ENCODE results near the gene CCDC186.

Gene CCDC186

DNA sequence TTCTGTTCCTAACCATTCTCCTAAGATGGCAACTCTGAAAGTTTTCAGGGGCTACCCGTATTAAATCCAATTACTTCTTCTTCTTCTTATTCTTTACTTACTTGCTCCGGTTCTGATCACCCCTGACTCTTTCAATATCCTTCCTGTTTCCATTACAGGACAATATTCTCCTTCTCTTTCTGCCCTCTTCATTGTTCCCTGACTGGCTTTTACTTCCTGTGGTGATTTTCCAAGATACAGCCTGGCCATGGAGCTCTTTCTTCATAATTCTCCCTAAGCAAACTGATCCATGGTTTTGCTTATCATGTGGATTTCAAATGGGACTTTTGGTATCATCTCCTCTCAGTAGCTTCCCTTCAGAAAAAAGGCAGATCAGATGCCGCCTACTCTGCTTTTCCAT lies 35.4 kb downstream of the CCDC186 start:
- H3K14ac ChIP-seq (ENCODE audit: low read length in 2 of 2) = no peak overlapping the region
- H2BK12ac ChIP-seq (ENCODE audit: low read length in 2 of 2) = no peak overlapping the region
- H3K4ac ChIP-seq (ENCODE audit: low read depth in 1 of 2, low read length in 2 of 2) = no peak overlapping the region
- no peak overlapping the region for H3K23ac ChIP-seq (ENCODE audit: low read length in 2 of 2)
- no peaks in the 10 kb centered on the region for H3K27me3 ChIP-seq (ENCODE audit: control insufficient read depth in 1 of 2, insufficient read depth in 1 of 2, low read length in 2 of 2)
- no peak overlapping the region for H3K4me2 ChIP-seq (ENCODE audit: low read length, poor library complexity, severe bottlenecking)
- H3K4me1 ChIP-seq (ENCODE audit: control insufficient read depth, insufficient read depth, low read depth, low read length) = no peaks in the 10 kb centered on the region
- no peak for DNase-seq
- no peak overlapping the region for H2BK120ac ChIP-seq (ENCODE audit: low read depth, low read length)
- WGBS = 98% methylated on average over 3 of the region's 3 CpGs
- no peak overlapping the region for H2BK5ac ChIP-seq (ENCODE audit: low read depth, low read length, poor library complexity, severe bottlenecking)
- no peak overlapping the region for H2AK5ac ChIP-seq (ENCODE audit: low read length, severe bottlenecking)
- no peaks in the 10 kb centered on the region for H3K9me3 ChIP-seq (ENCODE audit: control insufficient read depth, low read length)
- no peak overlapping the region for H2AFZ ChIP-seq (ENCODE audit: low read depth, low read length)
- H3K27ac ChIP-seq (ENCODE audit: low read length, poor library complexity, severe bottlenecking) = no peak overlapping the region
- H4K91ac ChIP-seq (ENCODE audit: low read length) = no peak overlapping the region
- H3K79me1 ChIP-seq (replicated peaks; ENCODE audit: low read length, poor library complexity, severe bottlenecking) = peaks cover 2% of the 10 kb centered on the region
- no peak overlapping the region for H3K18ac ChIP-seq (ENCODE audit: low read depth in 1 of 2, low read length in 2 of 2)
- no peak overlapping the region for H2BK15ac ChIP-seq (ENCODE audit: low read depth, poor library complexity, severe bottlenecking)
- H3K9ac ChIP-seq (ENCODE audit: low read length) = no peak overlapping the region
- H3K4me3 ChIP-seq (ENCODE audit: insufficient read depth in 1 of 2, low read depth in 1 of 2, low read length in 2 of 2) = no peak overlapping the region
- H3K36me3 ChIP-seq (ENCODE audit: control insufficient read depth in 1 of 2, insufficient read depth in 2 of 2, low read depth in 1 of 2, low read length in 2 of 2) = peaks cover 17 to 65% of the 10 kb centered on the region in 2 experiments
- no peak overlapping the region for H4K8ac ChIP-seq (ENCODE audit: low read length)

DNA sequence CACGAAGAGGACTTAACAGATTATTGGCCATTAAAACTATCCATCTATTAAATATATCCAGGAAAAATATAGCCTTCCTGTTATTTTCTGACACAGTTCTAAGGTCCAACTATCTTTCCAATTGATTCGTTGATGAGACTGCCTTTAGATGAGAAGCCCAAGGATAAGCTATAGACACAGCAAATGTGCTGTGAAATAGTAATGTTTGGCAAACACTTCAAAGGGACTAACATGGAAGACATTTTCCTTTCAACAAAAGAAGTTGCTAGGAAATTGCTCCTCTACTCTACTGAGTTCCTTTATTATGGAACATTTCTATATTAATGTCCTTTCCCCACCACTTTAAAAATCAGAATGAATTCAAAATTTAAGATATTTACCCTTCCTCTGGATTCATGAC lies 38.5 kb downstream of the CCDC186 start:
- Histone ChIP-seq H3K4me3 (ENCODE audit: insufficient read depth in 1 of 2, low read depth in 1 of 2, low read length in 2 of 2) (no peak overlapping the region), H3K79me1 (replicated peaks; ENCODE audit: low read length, poor library complexity, severe bottlenecking) (no peaks in the 10 kb centered on the region), H4K91ac (ENCODE audit: low read length) (no peak overlapping the region), H2BK15ac (ENCODE audit: low read depth, poor library complexity, severe bottlenecking) (no peak overlapping the region), H3K14ac (ENCODE audit: low read length in 2 of 2) (no peak overlapping the region), H2AK5ac (ENCODE audit: low read length, severe bottlenecking) (no peak overlapping the region), H3K27ac (ENCODE audit: low read length, poor library complexity, severe bottlenecking) (no peak overlapping the region), H3K18ac (ENCODE audit: low read depth in 1 of 2, low read length in 2 of 2) (no peak overlapping the region), H2BK12ac (ENCODE audit: low read length in 2 of 2) (no peak overlapping the region), H2BK5ac (ENCODE audit: low read depth, low read length, poor library complexity, severe bottlenecking) (no peak overlapping the region), H3K27me3 (ENCODE audit: control insufficient read depth in 1 of 2, insufficient read depth in 1 of 2, low read length in 2 of 2) (no peaks in the 10 kb centered on the region), H3K23ac (ENCODE audit: low read length in 2 of 2) (no peak overlapping the region), H2AFZ (ENCODE audit: low read depth, low read length) (no peak overlapping the region), H3K4ac (ENCODE audit: low read depth in 1 of 2, low read length in 2 of 2) (no peak overlapping the region), H3K36me3 (ENCODE audit: control insufficient read depth in 1 of 2, insufficient read depth in 2 of 2, low read depth in 1 of 2, low read length in 2 of 2) (peaks cover 8 to 67% of the 10 kb centered on the region in 2 experiments), H3K4me2 (ENCODE audit: low read length, poor library complexity, severe bottlenecking) (no peak overlapping the region), H3K9me3 (ENCODE audit: control insufficient read depth, low read length) (no peaks in the 10 kb centered on the region), H3K4me1 (ENCODE audit: control insufficient read depth, insufficient read depth, low read depth, low read length) (no peaks in the 10 kb centered on the region), H2BK120ac (ENCODE audit: low read depth, low read length) (no peak overlapping the region), H3K9ac (ENCODE audit: low read length) (no peak overlapping the region), H4K8ac (ENCODE audit: low read length) (no peak overlapping the region)
- DNase-seq = no peak
- 96% methylated on average over 2 of the region's 2 CpGs for WGBS

DNA sequence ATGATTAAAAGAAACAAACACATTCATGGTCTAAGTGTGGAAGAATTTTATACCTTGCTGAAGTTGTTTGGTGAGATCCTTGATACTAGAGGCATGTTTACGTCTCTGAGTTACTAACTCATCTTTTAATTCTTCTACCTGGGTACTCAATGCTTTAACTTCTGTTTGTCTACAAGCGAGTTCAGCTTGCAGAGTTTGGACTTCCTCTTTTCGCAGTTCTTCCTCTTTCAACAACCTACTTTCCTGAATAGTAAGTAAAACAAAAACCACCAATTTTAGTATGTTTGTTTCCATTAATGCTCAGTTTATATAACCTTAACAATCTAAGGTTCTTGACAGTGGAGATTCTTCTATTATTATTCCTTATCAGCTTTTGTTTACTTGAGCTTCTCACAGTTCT lies 42.9 kb downstream of the CCDC186 start:
- H2BK15ac ChIP-seq (ENCODE audit: low read depth, poor library complexity, severe bottlenecking) = no peak overlapping the region
- no peak overlapping the region for H3K14ac ChIP-seq (ENCODE audit: low read length in 2 of 2)
- H3K27me3 ChIP-seq (ENCODE audit: control insufficient read depth in 1 of 2, insufficient read depth in 1 of 2, low read length in 2 of 2) = no peaks in the 10 kb centered on the region
- 100% methylated on average over 2 of the region's 3 CpGs for WGBS
- no peak overlapping the region for H2AFZ ChIP-seq (ENCODE audit: low read depth, low read length)
- no peak overlapping the region for H2BK5ac ChIP-seq (ENCODE audit: low read depth, low read length, poor library complexity, severe bottlenecking)
- no peak overlapping the region for H3K4me2 ChIP-seq (ENCODE audit: low read length, poor library complexity, severe bottlenecking)
- no peaks in the 10 kb centered on the region for H3K79me1 ChIP-seq (replicated peaks; ENCODE audit: low read length, poor library complexity, severe bottlenecking)
- H2BK12ac ChIP-seq (ENCODE audit: low read length in 2 of 2) = no peak overlapping the region
- no peak overlapping the region for H2AK5ac ChIP-seq (ENCODE audit: low read length, severe bottlenecking)
- H3K18ac ChIP-seq (ENCODE audit: low read depth in 1 of 2, low read length in 2 of 2) = no peak overlapping the region
- no peaks in the 10 kb centered on the region for H3K4me1 ChIP-seq (ENCODE audit: control insufficient read depth, insufficient read depth, low read depth, low read length)
- no peak overlapping the region for H4K8ac ChIP-seq (ENCODE audit: low read length)
- no peaks in the 10 kb centered on the region for H3K9me3 ChIP-seq (ENCODE audit: control insufficient read depth, low read length)
- no peak overlapping the region for H3K4ac ChIP-seq (ENCODE audit: low read depth in 1 of 2, low read length in 2 of 2)
- H3K4me3 ChIP-seq (ENCODE audit: insufficient read depth in 1 of 2, low read depth in 1 of 2, low read length in 2 of 2) = no peak overlapping the region
- no peak overlapping the region for H3K27ac ChIP-seq (ENCODE audit: low read length, poor library complexity, severe bottlenecking)
- H3K23ac ChIP-seq (ENCODE audit: low read length in 2 of 2) = no peak overlapping the region
- DNase-seq = no peak
- H3K36me3 ChIP-seq (ENCODE audit: control insufficient read depth in 1 of 2, insufficient read depth in 2 of 2, low read depth in 1 of 2, low read length in 2 of 2) = peaks cover 14 to 95% of the 10 kb centered on the region in 2 experiments
- H2BK120ac ChIP-seq (ENCODE audit: low read depth, low read length) = no peak overlapping the region
- H4K91ac ChIP-seq (ENCODE audit: low read length) = no peak overlapping the region
- H3K9ac ChIP-seq (ENCODE audit: low read length) = no peak overlapping the region

DNA sequence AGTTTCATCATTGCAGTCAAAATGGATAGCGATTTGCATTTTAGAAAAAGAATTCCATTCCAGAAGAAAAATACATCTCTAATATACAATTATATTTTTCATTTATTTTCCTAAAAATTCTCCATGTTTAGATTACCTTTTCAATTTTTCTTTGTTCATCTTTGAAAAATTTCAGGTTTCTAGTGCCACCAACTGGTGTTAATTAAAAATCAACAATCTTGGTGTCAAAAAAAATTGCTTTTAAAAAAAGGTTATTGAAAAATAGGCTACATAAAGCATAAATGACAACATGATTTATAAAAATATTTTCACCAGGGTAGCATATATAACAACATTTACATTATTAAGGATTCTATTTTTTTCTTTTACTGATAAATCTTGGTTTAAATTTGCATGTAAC lies 53.0 kb downstream of the CCDC186 start:
- H3K14ac ChIP-seq (ENCODE audit: low read length in 2 of 2) = no peak overlapping the region
- H2BK120ac ChIP-seq (ENCODE audit: low read depth, low read length) = no peak overlapping the region
- H3K27me3 ChIP-seq (ENCODE audit: control insufficient read depth in 1 of 2, insufficient read depth in 1 of 2, low read length in 2 of 2) = no peaks in the 10 kb centered on the region
- H3K4me1 ChIP-seq (ENCODE audit: control insufficient read depth, insufficient read depth, low read depth, low read length) = no peaks in the 10 kb centered on the region
- peaks cover 4 to 26% of the 10 kb centered on the region in 2 experiments for H3K36me3 ChIP-seq (ENCODE audit: control insufficient read depth in 1 of 2, insufficient read depth in 2 of 2, low read depth in 1 of 2, low read length in 2 of 2)
- H3K23ac ChIP-seq (ENCODE audit: low read length in 2 of 2) = no peak overlapping the region
- no peak overlapping the region for H2BK15ac ChIP-seq (ENCODE audit: low read depth, poor library complexity, severe bottlenecking)
- no peaks in the 10 kb centered on the region for H3K79me1 ChIP-seq (replicated peaks; ENCODE audit: low read length, poor library complexity, severe bottlenecking)
- H2BK12ac ChIP-seq (ENCODE audit: low read length in 2 of 2) = no peak overlapping the region
- no CpG with 5 or more reads among the region's 1 CpG for WGBS
- DNase-seq = no peak
- no peak overlapping the region for H2AK5ac ChIP-seq (ENCODE audit: low read length, severe bottlenecking)
- no peak overlapping the region for H3K27ac ChIP-seq (ENCODE audit: low read length, poor library complexity, severe bottlenecking)
- no peak overlapping the region for H3K4ac ChIP-seq (ENCODE audit: low read depth in 1 of 2, low read length in 2 of 2)
- no peak overlapping the region for H3K4me2 ChIP-seq (ENCODE audit: low read length, poor library complexity, severe bottlenecking)
- H3K4me3 ChIP-seq (ENCODE audit: insufficient read depth in 1 of 2, low read depth in 1 of 2, low read length in 2 of 2) = no peak overlapping the region
- no peak overlapping the region for H2AFZ ChIP-seq (ENCODE audit: low read depth, low read length)
- no peak overlapping the region for H3K9ac ChIP-seq (ENCODE audit: low read length)
- H3K9me3 ChIP-seq (ENCODE audit: control insufficient read depth, low read length) = no peaks in the 10 kb centered on the region
- no peak overlapping the region for H4K8ac ChIP-seq (ENCODE audit: low read length)
- H4K91ac ChIP-seq (ENCODE audit: low read length) = no peak overlapping the region
- H2BK5ac ChIP-seq (ENCODE audit: low read depth, low read length, poor library complexity, severe bottlenecking) = no peak overlapping the region
- no peak overlapping the region for H3K18ac ChIP-seq (ENCODE audit: low read depth in 1 of 2, low read length in 2 of 2)
